Measurements from ENCODE around the gene CDK17.

CDK17 gene

GRCh38 chr12:96235484-96235826 lies 164.8 kb downstream of the CDK17 start:
- DNase-seq, result no peak

GRCh38 chr12:96234591-96235483 lies 165.4 kb downstream of the CDK17 start:
- DNase-seq, result no peak

DNA sequence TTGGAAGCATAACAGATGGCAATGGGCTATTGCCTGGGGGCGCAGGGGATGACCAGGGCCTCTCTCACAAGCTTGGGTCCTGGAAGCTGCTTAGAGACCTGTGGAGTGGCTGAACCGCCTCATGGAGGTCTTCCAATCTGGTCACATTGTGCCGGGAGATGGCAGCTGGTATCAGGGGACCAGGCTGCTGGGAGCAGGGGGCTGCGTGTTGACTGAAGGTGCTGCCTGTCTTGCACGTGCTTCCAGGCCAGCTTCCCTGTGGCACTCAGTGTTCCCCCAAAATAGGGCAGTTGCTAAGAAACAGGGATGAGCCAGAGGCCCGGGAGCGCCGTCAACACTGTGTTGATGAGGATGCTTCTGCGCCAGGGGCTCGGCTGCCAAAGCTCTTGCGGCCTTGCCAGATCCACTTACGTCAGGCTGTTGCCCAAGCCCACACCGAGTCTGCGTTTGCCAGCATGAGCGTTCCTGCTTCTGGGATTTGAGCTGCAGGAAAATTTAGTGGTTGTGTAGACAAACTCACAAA lies 166.2 kb downstream of the CDK17 start:
- no peak for DNase-seq

- DNase-seq, result no peak
Measured at GRCh38 chr12:96233168-96233567, 167.1 kb downstream of the CDK17 start.

DNA sequence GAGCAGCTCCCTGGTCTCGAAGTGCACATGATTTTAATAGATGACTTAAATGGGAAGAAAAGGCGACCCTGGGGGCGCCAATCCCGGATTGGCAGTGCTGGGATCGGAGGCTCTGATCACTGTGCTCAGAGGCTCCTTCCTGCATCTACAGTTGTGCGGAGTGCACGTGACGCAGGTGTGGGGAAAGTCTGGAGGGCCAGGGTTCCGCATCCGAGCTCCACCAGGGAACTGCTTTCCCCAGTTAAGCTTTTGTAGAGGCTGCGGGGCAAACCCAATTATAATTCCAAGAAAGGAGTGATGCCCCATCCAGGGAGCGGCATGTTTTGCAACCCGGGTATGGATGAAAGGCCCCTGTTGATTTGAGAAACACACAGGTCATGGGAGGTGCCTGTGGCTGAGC lies 169.6 kb downstream of the CDK17 start:
- DNase-seq, result no peak

- DNase-seq, result no peak
Measured at GRCh38 chr12:96228566-96229248, 171.5 kb downstream of the CDK17 start.
